GM11168 (cell line): ENCODE results near the gene C12orf43.

ENCODE experiments used
- in situ Hi-C: fragments of 300-500 bp; cut with MboI; formaldehyde crosslinking; loops from one replicate; pipeline ENCODE4 v1.12.0; 2022; ENCODE audit warnings: low sequenced_read_pairs; ENCODE audit not compliant: unreplicated experiment

Gene C12orf43

GRCh38 chr12:120950807-120951206, 65.5 kb downstream of the C12orf43 start:
- in situ Hi-C loops: no loop called here
